HT-29 (cell line): ENCODE measurements around the gene STPG1. TPM values are rescaled to one million over a fixed set of nuclear protein-coding genes. Genes with fewer than 3 reads are reported as not detected.

Source experiments
- DNase-seq: peaks from one replicate; pipeline ENCODE4 v3.0.0-alpha.2; 2015; ENCODE audit warnings: low spot score
- total RNA-seq: library from RNA; depleted of rRNA; stranded (reverse); fragments of >200 nt; shearing (Covaris generic); gene quantifications from 2 replicates; pipeline ENCODE4 v1.2.3, GENCODE V29; 2014; rRNA removed

STPG1 gene
- total RNA-seq, 1 experiment from 2014 or later: 5.3 TPM

DNA sequence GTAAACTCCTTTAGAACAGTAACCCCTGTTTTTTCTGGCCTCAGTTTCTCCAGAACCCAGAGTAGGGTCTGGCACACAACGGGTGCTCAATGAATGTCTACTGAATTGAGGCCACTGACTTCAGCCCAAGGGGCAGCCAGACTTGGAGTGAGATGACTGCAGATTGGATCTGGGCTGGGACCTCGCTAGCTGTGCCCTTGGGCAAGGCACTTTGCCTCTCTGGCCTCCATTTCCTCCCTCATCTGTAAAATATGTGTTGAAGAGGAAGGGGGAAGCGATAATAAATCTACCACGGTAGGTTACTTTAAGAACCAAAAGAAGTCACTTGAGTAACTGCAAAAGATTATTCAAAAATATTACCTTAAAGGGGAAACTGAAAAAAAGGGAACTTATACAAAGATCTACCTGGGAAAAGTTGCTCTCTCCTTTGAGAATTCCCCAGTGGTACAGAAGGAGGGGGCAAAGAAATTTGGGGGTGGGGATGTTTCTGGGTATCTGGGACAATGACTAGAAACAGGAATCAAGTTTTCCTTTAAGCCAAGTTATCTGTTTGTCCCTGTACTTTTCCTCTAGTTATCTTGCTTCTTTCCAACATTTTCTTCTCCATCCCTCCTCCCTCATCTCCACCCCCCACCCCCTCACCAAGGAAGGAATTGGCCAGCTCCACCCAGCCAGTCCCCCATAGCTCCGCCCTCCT lies 94.8 kb downstream of the STPG1 start:
- no peak for DNase-seq

DNA sequence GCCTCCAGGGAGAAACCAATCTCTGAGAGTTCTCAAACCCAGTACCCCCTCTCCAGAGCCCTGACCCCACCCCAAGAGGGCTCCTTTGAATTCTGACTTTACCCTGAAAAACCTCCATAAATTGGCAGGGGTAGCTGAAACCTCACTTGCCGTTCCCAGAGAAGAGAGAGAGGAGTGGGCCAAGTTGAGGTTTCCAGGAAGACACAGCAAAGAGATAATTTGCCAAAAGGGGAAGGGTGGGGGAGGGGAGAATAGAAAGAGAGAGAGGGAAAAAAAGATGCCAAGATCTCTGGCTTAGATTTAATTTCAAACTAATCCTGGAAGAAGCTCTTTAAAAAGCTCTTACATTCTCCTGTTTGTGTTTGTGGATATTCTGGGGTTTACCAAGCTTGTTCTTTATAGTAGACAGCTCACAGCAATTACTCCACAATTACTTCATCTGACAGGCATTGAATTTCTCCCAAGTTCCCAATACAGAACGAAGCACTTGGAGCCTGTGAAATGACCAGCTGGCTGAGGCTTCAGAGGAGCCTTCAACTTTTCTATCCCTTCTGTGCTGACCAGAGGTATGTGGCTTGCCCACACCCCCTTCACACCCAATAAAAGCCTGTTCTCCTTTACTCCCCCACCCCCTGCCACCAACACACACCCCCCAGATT lies 95.5 kb downstream of the STPG1 start:
- DNase-seq: no peak

DNA sequence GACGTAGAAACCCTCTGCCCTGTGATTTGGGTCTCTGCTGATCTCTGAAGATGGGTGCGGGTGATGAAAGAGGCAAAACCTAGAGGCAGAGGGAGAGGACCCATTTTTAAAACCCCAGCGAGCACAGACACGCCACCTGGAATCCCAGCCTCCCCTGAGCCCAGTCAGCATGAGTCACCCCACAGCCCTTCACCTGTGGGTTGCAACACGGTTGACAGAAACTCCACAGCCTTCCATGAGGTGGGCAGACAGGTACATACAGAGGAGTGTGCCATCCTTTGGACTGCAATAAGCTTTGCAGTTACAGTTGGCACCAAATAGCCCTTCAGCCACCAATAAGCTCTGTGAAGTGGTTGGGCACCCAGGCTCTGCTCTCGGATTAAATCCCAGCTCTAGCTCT lies 96.5 kb downstream of the STPG1 start:
- DNase-seq: peak; percentile 47

DNA sequence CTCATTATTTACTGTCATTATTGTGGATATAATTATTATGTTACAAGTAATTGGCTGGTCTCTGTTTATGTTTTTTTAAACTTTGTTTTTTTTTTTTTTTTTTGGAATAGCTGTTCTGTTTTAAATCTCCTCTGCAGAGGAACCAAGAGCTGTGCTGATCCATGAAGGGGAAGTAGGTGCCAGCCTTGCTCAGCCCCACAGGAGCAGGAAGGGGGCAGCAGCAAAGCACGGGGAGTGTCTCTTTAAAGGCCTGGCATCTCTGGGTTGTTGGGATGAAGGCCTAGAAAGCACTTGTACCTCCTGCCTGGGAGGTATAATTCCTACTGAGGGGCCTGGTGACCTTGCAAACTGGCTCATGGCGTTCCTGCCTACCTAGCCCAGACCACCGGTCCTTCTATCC lies 96.9 kb downstream of the STPG1 start:
- DNase-seq: no peak

DNA sequence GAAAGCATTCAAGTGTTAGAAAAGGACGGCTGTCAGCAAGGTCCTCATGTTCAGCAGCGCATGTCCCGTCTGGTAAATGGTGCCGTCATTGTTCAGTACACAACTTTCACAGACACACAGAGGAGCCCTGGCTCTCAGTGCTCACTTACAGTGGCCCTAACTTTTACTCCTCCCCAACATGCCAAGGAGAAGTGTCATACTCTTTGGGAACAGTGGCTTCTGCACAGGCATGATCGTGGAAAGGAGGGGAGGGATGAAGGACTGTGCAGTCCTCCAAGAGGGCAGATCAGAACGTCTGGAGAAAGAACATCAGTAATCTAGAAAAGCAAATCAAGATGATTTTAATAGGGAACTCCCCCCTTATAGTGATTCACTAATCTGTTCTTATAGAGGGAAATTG lies 98.2 kb downstream of the STPG1 start:
- no peak for DNase-seq

DNA sequence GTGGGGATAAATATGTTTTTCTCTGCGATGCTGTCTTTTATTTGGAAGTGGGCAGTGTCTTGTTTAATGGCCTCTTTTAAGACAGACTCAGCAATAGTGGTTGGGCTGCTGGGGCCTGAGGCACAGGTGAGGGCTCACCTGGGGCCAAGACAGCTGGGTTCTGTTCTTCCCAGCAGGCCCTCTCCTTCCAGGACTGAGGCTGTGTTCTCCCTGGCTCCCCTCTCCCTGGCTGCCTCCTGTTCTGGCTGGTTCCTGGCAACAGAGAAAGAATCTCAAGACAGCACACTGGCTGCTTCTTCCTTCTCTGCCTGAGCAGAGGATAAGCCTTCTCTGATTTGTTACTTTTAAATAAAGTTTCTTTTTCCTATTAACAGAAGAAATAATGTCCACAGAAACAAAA lies 101.8 kb downstream of the STPG1 start:
- no peak for DNase-seq

DNA sequence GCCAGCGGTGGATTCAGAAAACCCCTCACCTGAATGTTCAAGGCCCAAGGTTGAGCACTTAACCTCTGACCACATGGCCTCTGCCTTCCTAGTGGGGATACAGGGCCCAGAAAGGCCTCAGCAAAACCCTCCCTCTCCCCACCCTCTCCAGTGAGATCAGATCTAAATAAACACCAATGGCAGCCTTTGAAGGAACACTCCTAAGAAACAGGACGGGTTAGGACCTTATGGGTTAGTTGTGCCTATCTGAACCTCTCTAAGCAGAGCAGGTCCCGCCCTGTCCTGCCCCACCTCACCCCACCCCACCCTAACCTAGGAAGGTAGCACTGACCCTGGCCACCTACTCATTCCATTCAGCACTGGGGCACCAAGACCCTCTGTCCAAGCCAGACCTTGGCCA lies 102.3 kb downstream of the STPG1 start:
- DNase-seq: no peak

DNA sequence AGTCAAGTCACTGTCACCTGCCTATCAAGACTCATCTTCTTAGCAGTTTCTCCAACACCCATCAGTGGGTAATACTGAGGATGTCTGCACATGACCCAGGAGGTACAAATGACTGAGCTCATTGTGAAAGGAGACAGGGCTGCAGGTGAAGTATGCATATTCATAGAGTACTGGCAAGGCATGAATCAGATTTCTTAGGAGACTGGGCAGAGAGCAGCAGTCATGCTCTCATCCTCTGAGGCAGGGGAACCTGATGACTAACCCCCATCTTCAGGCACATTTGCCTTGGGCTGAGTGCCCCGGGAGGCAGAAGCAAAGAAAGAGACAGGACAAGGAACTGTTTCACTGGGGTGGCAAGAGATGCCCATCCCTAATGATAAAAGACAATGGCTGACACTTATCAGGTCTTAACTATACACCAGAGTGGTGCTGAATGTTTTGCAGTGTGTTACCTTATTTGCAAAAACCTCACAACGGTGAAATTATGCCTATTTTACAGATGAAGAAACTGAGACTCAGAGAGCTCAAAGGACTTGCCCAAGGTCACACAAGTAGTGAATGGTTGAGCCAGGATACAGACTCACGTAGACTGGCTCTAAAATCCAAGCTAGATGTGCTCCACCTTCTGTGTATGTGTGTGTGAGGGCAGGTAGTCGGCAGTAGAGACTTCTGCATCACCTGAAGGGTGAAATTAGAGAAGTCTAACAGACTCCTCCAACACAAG lies 103.7 kb downstream of the STPG1 start:
- DNase-seq: no peak

DNA sequence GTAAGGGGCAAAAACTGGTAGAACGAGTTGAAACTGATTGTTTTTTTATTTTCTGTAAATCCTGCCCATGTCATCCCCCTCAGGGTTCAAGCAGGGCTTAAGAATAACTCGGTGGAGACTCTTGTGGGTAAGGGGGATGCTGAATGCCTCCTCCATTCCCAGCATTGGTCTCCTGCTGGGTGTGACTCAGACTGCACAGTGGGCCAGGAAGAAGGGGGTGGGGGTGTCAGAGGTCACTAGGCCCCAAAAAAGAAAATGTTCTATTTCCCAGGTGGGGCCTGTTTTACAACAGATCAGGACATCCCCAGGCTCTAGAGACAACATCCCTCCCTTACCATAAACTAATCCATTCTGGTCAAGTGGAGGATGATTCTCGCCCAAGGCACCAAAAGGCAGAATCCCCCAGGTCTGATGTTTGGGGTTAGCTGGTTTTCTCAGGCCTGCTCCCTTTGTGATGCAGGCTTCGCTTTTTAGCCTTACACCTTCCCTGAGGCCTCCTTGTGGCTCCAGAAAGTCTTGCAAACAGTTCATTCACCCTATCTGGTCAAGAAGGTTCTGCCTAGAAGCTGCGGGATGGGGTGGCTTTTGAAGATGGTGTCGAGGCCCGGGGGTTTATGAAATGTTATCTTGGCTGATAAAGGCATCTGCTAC lies 105.1 kb downstream of the STPG1 start:
- DNase-seq: no peak

Other genes starting within 250 kb of the STPG1 start
- gene IFNLR1, start 226.5 kb downstream of the STPG1 start, total RNA-seq: 3.3 and 3.5 TPM in 2 replicates
- 5.5 and 9.0 TPM in 2 replicates for gene GRHL3, start 94.4 kb downstream of the STPG1 start, total RNA-seq
- gene NIPAL3, start 2.0 kb upstream of the STPG1 start, total RNA-seq: 25.2 and 29.4 TPM in 2 replicates
- 10.9 and 13.2 TPM in 2 replicates for gene RCAN3, start 89.1 kb upstream of the STPG1 start, total RNA-seq
- 1.8 and 2.0 TPM in 2 replicates for gene NCMAP, start 142.3 kb upstream of the STPG1 start, total RNA-seq
- gene SRRM1, start 229.5 kb upstream of the STPG1 start, total RNA-seq: 25.3 and 26.0 TPM in 2 replicates